T-cell (primary cell): Measurements from ENCODE around the gene LRP1-AS. TPM values are rescaled to one million over a fixed set of nuclear protein-coding genes. Genes with fewer than 3 reads are reported as not detected.

ENCODE experiments used
- ATAC-seq, 4 experiments: fragments of 200-7000 bp in 3 of 4; fragments of 150-1000 bp in 1 of 4; cut with Tn5 transposase; replicated peaks in 1 of 4; 1 replicate in 3 of 4; 2 replicates in 1 of 4; pipeline ENCODE4 v1.10.0; 2021; ENCODE audit warnings: moderate library complexity in 3 of 4, mild to moderate bottlenecking in 2 of 4, moderate number of reproducible peaks in 1 of 4
- CTCF ChIA-PET, 2 donors: fragments of 300-600 bp; sonication (Branson Sonifier 250); formaldehyde crosslinking; loops; one replicate each; lab custom pipeline; 2022; ENCODE audit warnings: antibody characterized with exemption in 2 of 2; lab: Charles Lee
- POLR2A ChIA-PET, 2 donors: fragments of 300-600 bp; sonication (Branson Sonifier 250); formaldehyde crosslinking; loops; one replicate each; lab custom pipeline; 2022; ENCODE audit warnings: antibody characterized with exemption in 2 of 2; lab: Charles Lee
- DNase-seq, 35 experiments: peaks; one replicate each; pipeline versions ENCODE4 v3.0.0 to v3.0.0-alpha.2; 2013 to 2023
- H3K27ac ChIP-seq: one replicate; pipeline ENCODE4 v1.5.1; 2013; ENCODE audit warnings: low read length
- H3K27me3 ChIP-seq, 2 experiments: replicated peaks in 1 of 2; 1 replicate in 1 of 2; 2 replicates in 1 of 2; pipeline versions ENCODE4 v1.6.1 to v1.7.0; 2013; ENCODE audit warnings: low read length in 1 of 2, mixed read lengths in 1 of 2; ENCODE audit not compliant: control insufficient read depth in 2 of 2, insufficient read depth in 2 of 2; ENCODE audit errors: extremely low read depth in 1 of 2
- H3K36me3 ChIP-seq, 2 donors: 1 replicate in 1 of 2; 2 replicates in 1 of 2; pipeline versions ENCODE4 v1.6.1 to v1.7.0; 2013; ENCODE audit warnings: low read length in 1 of 2; ENCODE audit not compliant: control insufficient read depth in 2 of 2, insufficient read depth in 1 of 2; ENCODE audit errors: extremely low read depth in 1 of 2
- H3K4me1 ChIP-seq, 2 experiments: 1 replicate in 1 of 2; 2 replicates in 1 of 2; pipeline versions ENCODE4 v1.6.1 to v1.7.0; 2013; ENCODE audit warnings: low read length in 2 of 2, mixed read lengths in 1 of 2; ENCODE audit not compliant: insufficient read depth in 2 of 2, control insufficient read depth in 1 of 2; ENCODE audit errors: extremely low read depth in 1 of 2
- H3K4me3 ChIP-seq, 2 donors: 1 replicate in 1 of 2; 2 replicates in 1 of 2; pipeline versions ENCODE4 v1.5.1 to v1.7.0; 2013; ENCODE audit warnings: mild to moderate bottlenecking in 2 of 2, low read length in 1 of 2, moderate library complexity in 1 of 2; ENCODE audit not compliant: control insufficient read depth in 1 of 2; ENCODE audit errors: extremely low read depth in 1 of 2
- H3K9me3 ChIP-seq: 2 replicates; pipeline ENCODE4 v1.7.0; 2013
- H3K27ac Mint-ChIP-seq, 2 donors: one replicate each; pipeline ENCODE4 v1.8.0; 2020 to 2021; ENCODE audit warnings: mild to moderate bottlenecking in 2 of 2, mixed read lengths in 2 of 2
- H3K27me3 Mint-ChIP-seq, 2 donors: one replicate each; pipeline ENCODE4 v1.8.0; 2021 to 2022; ENCODE audit warnings: mixed read lengths in 2 of 2
- H3K36me3 Mint-ChIP-seq: one replicate; pipeline ENCODE4 v1.8.0; 2021; ENCODE audit warnings: mixed read lengths
- H3K4me1 Mint-ChIP-seq, 3 donors: one replicate each; pipeline ENCODE4 v1.8.0; 2020 to 2022; ENCODE audit warnings: mixed read lengths in 3 of 3, mild to moderate bottlenecking in 1 of 3
- H3K4me3 Mint-ChIP-seq, 3 donors: one replicate each; pipeline ENCODE4 v1.8.0; 2020 to 2022; ENCODE audit warnings: mild to moderate bottlenecking in 3 of 3, mixed read lengths in 3 of 3, moderate library complexity in 3 of 3
- H3K9me3 Mint-ChIP-seq, 3 donors: one replicate each; pipeline ENCODE4 v1.8.0; 2020 to 2022; ENCODE audit warnings: mixed read lengths in 3 of 3
- WGBS: methylation state at CpG from one replicate; pipeline ENCODE4 v1.1.5; 2013; ENCODE audit warnings: missing lambda C conversion rate; ENCODE audit not compliant: insufficient coverage; 5-methylcytosine and 5-hydroxymethylcytosine counted together
- total RNA-seq, 35 experiments: library from RNA in 6 of 35; stranded (reverse) in 6 of 35; fragments of 120-200 nt in 1 of 35; gene quantifications; one replicate each; pipeline versions ENCODE4 v1.2.1 to v1.2.4 and lab custom pipeline; 2013 to 2026

The LRP1-AS gene
- total RNA-seq, 5 donors from 2014 or later (not counting 1 experiment from before 2014, with no cell fraction given) = not detected

- Histone ChIP-seq H3K27ac (no peak overlapping the region), H3K9me3 (no peaks in the 10 kb centered on the region), H3K4me1 (peaks cover 10 to 38% of the 10 kb centered on the region in 2 experiments), H3K4me3 (no peak overlapping the region), H3K27me3 (no peaks in the 10 kb centered on the region), H3K36me3 (peaks cover 29 to 81% of the 10 kb centered on the region in 2 donors)
- no CpG with 5 or more reads among the region's 7 CpGs for WGBS
- H3K27me3 Mint-ChIP-seq = no peaks in the 10 kb centered on the region
- H3K4me1 Mint-ChIP-seq = peaks cover 52 to 68% (median 64%) of the 10 kb centered on the region in 3 donors
- peak overlapping the region in 1 of 2 donors; percentile 77 for H3K27ac Mint-ChIP-seq
- ChIA-PET CTCF (interaction anchor here in 1 of 2 donors (0.6 kb wide), 1 partner anchor 820 kb away, joined by 3 read pairs; no protein-coding TSS in a partner anchor), POLR2A (interaction anchor here in 1 of 2 donors (0.5 kb wide), 1 partner anchor 31 kb away, joined by 4 read pairs; no protein-coding TSS in a partner anchor)
- H3K4me3 Mint-ChIP-seq = no peak overlapping the region
- no peaks in the 10 kb centered on the region for H3K9me3 Mint-ChIP-seq
- no peak for DNase-seq
- H3K36me3 Mint-ChIP-seq = peaks cover 53% of the 10 kb centered on the region
- no peak for ATAC-seq
Measured at GRCh38 chr12:57103856-57104255, 43.6 kb downstream of the LRP1-AS start.

- ChIA-PET POLR2A (interaction anchor here in 1 of 2 donors (1.0 kb wide), 1 partner anchor 23 kb away, joined by 3 read pairs; no protein-coding TSS in a partner anchor), CTCF (interaction anchor here in 1 of 2 donors (0.5 kb wide), 1 partner anchor 81 kb away, joined by 4 read pairs; no protein-coding TSS in a partner anchor)
- Histone ChIP-seq H3K27ac (peak overlapping the region; percentile 43), H3K36me3 (peaks cover 30 to 82% of the 10 kb centered on the region in 2 donors), H3K4me1 (peaks cover 5 to 22% of the 10 kb centered on the region in 2 experiments), H3K4me3 (no peak overlapping the region), H3K9me3 (no peaks in the 10 kb centered on the region), H3K27me3 (no peaks in the 10 kb centered on the region)
- Mint-ChIP-seq H3K4me3 (peak overlapping the region in 1 of 3 donors; percentile 2), H3K9me3 (no peaks in the 10 kb centered on the region), H3K36me3 (peaks cover 52% of the 10 kb centered on the region), H3K4me1 (peaks cover 34 to 51% (median 50%) of the 10 kb centered on the region in 3 donors), H3K27me3 (no peaks in the 10 kb centered on the region), H3K27ac (peak overlapping the region; percentile 79 to 88)
- WGBS = 72% methylated on average over 4 of the region's 15 CpGs
- ATAC-seq (peak in 3 of 4 experiments; percentile 14 to 32 (median 31)), DNase-seq (peak in 1 of 35 experiments; percentile 19)
Measured at GRCh38 chr12:57101892-57102695, 45.3 kb downstream of the LRP1-AS start.

- H3K27me3 ChIP-seq = no peaks in the 10 kb centered on the region
- peaks cover 2 to 12% of the 10 kb centered on the region in 2 experiments for H3K4me1 ChIP-seq
- CTCF ChIA-PET = interaction anchor here in 1 of 2 donors (0.6 kb wide), 2 partner anchors 8 to 675 kb away, joined by 3 to 4 read pairs; no protein-coding TSS in a partner anchor
- H3K36me3 Mint-ChIP-seq = peaks cover 44% of the 10 kb centered on the region
- H3K27ac ChIP-seq = no peak overlapping the region
- ATAC-seq (no peak), DNase-seq (no peak)
- POLR2A ChIA-PET = interaction anchor here in 1 of 2 donors (0.7 kb wide), 1 partner anchor 30 kb away, joined by 3 read pairs; no protein-coding TSS in a partner anchor
- H3K36me3 ChIP-seq = peaks cover 19 to 82% of the 10 kb centered on the region in 2 donors
- no peak overlapping the region for H3K4me3 ChIP-seq
- no peaks in the 10 kb centered on the region for H3K9me3 ChIP-seq
- WGBS = 92% methylated on average over 8 of the region's 12 CpGs
- no peak overlapping the region for H3K4me3 Mint-ChIP-seq
- peaks cover 34 to 58% (median 47%) of the 10 kb centered on the region in 3 donors for H3K4me1 Mint-ChIP-seq
- H3K27ac Mint-ChIP-seq = peak overlapping the region; percentile 53 to 68
- no peaks in the 10 kb centered on the region for H3K9me3 Mint-ChIP-seq
- no peaks in the 10 kb centered on the region for H3K27me3 Mint-ChIP-seq
Measured at GRCh38 chr12:57099766-57100165, 47.7 kb downstream of the LRP1-AS start.

- no peak for DNase-seq
- Mint-ChIP-seq H3K36me3 (peaks cover 40% of the 10 kb centered on the region), H3K27ac (peak overlapping the region; percentile 53 to 84), H3K4me3 (no peak overlapping the region), H3K9me3 (no peaks in the 10 kb centered on the region), H3K4me1 (peaks cover 34 to 60% (median 47%) of the 10 kb centered on the region in 3 donors), H3K27me3 (no peaks in the 10 kb centered on the region)
- Histone ChIP-seq H3K36me3 (peaks cover 20 to 81% of the 10 kb centered on the region in 2 donors), H3K9me3 (no peaks in the 10 kb centered on the region), H3K4me1 (peaks cover 2 to 18% of the 10 kb centered on the region in 2 experiments), H3K27ac (no peak overlapping the region), H3K4me3 (no peak overlapping the region), H3K27me3 (no peaks in the 10 kb centered on the region)
- 77% methylated on average over 7 of the region's 11 CpGs for WGBS
- POLR2A ChIA-PET = interaction anchor here in 1 of 2 donors (0.6 to 0.7 kb wide), 2 partner anchors 30 to 494 kb away, joined by 3 to 5 read pairs; no protein-coding TSS in a partner anchor
- CTCF ChIA-PET = interaction anchor here (0.5 to 0.6 kb wide), 2 partner anchors 8 to 486 kb away, joined by 3 read pairs; no protein-coding TSS in a partner anchor
- no peak for ATAC-seq
Measured at GRCh38 chr12:57099047-57099714, 48.2 kb downstream of the LRP1-AS start.

- H3K36me3 ChIP-seq = peaks cover 17 to 74% of the 10 kb centered on the region in 2 donors
- H3K4me1 Mint-ChIP-seq = peaks cover 33 to 58% (median 47%) of the 10 kb centered on the region in 3 donors
- peaks cover 4 to 24% of the 10 kb centered on the region in 2 experiments for H3K4me1 ChIP-seq
- ChIA-PET POLR2A (interaction anchor here in 1 of 2 donors (0.6 kb wide), 2 partner anchors 388 to 493 kb away, joined by 3 to 5 read pairs; no protein-coding TSS in a partner anchor), CTCF (no interaction called here)
- no CpG with 5 or more reads among the region's 1 CpG for WGBS
- H3K27me3 ChIP-seq = no peaks in the 10 kb centered on the region
- peaks cover 36% of the 10 kb centered on the region for H3K36me3 Mint-ChIP-seq
- H3K27ac ChIP-seq = no peak overlapping the region
- no peak overlapping the region for H3K4me3 Mint-ChIP-seq
- DNase-seq = no peak
- no peaks in the 10 kb centered on the region for H3K9me3 Mint-ChIP-seq
- H3K9me3 ChIP-seq = no peaks in the 10 kb centered on the region
- no peaks in the 10 kb centered on the region for H3K27me3 Mint-ChIP-seq
- peak overlapping the region in 1 of 2 donors; percentile 8 for H3K27ac Mint-ChIP-seq
- H3K4me3 ChIP-seq = no peak overlapping the region
- no peak for ATAC-seq
Measured at GRCh38 chr12:57098546-57098945, 48.9 kb downstream of the LRP1-AS start.
